Adipocyte (in vitro differentiated cells): ENCODE data around the gene LRRTM4.
"Not testable (repeated sequence)": the region's sequence is repeated elsewhere in the genome, so short reads cannot be mapped to it uniquely, and the experiment has no call there.

Experiments used
- DNase-seq: peaks from one replicate; pipeline ENCODE4 v3.0.0-alpha.2; 2015; ENCODE audit warnings: low read depth
- H3K27me3 ChIP-seq: replicated peaks from 2 replicates; pipeline ENCODE4 v1.7.0; 2013; ENCODE audit warnings: mild to moderate bottlenecking, low read length, moderate library complexity; ENCODE audit not compliant: control insufficient read depth, insufficient read depth
- H3K36me3 ChIP-seq: 2 replicates; pipeline ENCODE4 v1.7.0; 2013; ENCODE audit warnings: low read length, mild to moderate bottlenecking, moderate library complexity; ENCODE audit not compliant: control insufficient read depth, insufficient read depth, severe bottlenecking
- H3K4me1 ChIP-seq: 2 replicates; pipeline ENCODE4 v1.7.0; 2013; ENCODE audit warnings: mild to moderate bottlenecking, low read length, moderate library complexity; ENCODE audit not compliant: control insufficient read depth, insufficient read depth
- H3K4me3 ChIP-seq: 2 replicates; pipeline ENCODE4 v1.7.0; 2013; ENCODE audit warnings: mild to moderate bottlenecking, low read length, moderate library complexity
- H3K9ac ChIP-seq: 2 replicates; pipeline ENCODE4 v1.7.0; 2013; ENCODE audit warnings: mild to moderate bottlenecking, low read length, moderate library complexity
- H3K9me3 ChIP-seq: 2 replicates; pipeline ENCODE4 v1.7.0; 2013; ENCODE audit warnings: mild to moderate bottlenecking, low read length, moderate library complexity; ENCODE audit not compliant: control insufficient read depth

Gene LRRTM4

DNA sequence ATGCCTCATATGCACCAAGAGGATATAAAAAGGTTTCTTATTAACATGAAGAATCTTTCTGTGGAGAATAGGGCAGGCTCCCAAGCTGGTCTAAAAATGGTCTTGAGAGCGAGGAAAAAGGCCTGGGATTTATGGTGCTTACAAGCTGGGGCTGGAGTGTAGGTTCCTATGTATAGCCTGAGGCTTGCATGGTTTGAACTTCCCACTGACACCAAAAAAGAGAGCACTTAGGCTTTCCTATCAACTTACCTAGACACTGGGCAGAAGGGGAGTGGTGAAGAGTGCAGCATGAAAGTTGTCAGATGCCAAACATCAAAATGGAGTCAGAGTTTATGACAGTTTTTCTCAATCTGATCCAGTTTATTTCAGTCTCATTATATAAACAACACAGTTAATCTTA, 784.6 kb downstream of the LRRTM4 start:
- H3K4me1 ChIP-seq = no peaks in the 10 kb centered on the region
- DNase-seq = no peak
- no peaks in the 10 kb centered on the region for H3K27me3 ChIP-seq
- H3K9ac ChIP-seq = no peak overlapping the region
- H3K4me3 ChIP-seq = no peak overlapping the region
- no peaks in the 10 kb centered on the region for H3K36me3 ChIP-seq
- no peaks in the 10 kb centered on the region for H3K9me3 ChIP-seq

DNA sequence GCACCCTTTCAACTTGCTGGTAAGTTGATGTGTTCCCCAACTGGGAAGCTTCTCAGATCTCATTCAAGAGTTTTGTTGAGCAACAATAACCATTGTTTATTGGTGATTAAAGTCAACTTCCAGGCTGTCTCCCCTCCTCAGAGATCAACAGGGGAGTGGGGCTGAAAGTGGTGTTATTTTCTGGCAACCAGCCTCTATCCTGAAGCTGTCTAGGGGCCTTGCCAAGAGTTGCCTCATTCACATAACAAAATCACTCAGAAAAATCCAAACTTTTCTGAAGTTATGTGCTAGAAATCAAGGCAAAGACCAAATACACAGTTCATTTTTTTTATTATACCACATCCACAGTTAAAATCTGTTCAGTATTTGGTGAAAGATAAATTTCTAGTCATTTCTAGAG, 788.4 kb downstream of the LRRTM4 start:
- no peak for DNase-seq
- H3K9me3 ChIP-seq = peaks cover 3% of the 10 kb centered on the region
- no peaks in the 10 kb centered on the region for H3K36me3 ChIP-seq
- H3K4me1 ChIP-seq = no peaks in the 10 kb centered on the region
- no peak overlapping the region for H3K9ac ChIP-seq
- no peaks in the 10 kb centered on the region for H3K27me3 ChIP-seq
- H3K4me3 ChIP-seq = no peak overlapping the region

DNA sequence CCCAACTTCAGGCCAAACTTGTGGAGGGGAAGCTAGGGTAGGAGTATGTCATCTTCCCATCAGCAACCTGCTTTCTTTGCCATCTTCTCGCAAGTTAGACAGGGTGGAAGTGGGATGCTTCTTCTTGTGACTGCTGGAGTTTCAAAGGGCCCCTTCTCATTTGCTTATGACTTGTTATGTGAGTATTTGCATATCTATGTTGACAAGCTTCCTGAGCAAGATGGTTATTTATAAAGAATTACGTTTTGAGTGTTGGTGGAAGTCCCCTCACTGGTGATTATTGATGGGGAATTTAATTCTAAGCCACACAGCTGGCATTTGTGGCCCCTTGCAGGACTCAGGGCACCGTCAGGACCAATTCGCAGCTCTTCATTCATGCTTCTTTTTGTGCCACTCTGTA, 791.0 kb downstream of the LRRTM4 start:
- Histone ChIP-seq H3K4me1 (no peaks in the 10 kb centered on the region), H3K27me3 (no peaks in the 10 kb centered on the region), H3K9ac (no peak overlapping the region), H3K4me3 (no peak overlapping the region), H3K9me3 (peaks cover 3% of the 10 kb centered on the region), H3K36me3 (no peaks in the 10 kb centered on the region)
- no peak for DNase-seq

DNA sequence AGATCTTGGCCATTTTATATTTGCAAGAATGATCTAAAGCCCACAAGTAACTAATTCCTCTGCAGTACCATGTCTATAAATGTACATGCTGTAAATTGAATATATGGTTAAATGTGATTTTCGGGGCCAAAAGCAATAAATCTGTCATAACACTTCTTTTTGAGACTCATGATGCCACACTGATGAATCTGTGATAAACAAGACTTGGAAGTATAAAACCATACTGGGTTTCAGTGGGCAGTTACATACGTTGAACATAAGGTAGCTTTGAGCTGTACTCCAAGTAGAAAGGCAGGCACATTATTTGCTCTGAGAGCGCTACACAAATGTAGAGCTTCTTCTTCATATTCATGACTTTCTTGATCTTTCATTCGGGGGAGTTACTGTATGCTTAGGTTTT, 792.2 kb downstream of the LRRTM4 start:
- DNase-seq = no peak
- no peaks in the 10 kb centered on the region for H3K36me3 ChIP-seq
- no peak overlapping the region for H3K4me3 ChIP-seq
- peaks cover 3% of the 10 kb centered on the region for H3K9me3 ChIP-seq
- H3K4me1 ChIP-seq = no peaks in the 10 kb centered on the region
- no peaks in the 10 kb centered on the region for H3K27me3 ChIP-seq
- no peak overlapping the region for H3K9ac ChIP-seq

DNA sequence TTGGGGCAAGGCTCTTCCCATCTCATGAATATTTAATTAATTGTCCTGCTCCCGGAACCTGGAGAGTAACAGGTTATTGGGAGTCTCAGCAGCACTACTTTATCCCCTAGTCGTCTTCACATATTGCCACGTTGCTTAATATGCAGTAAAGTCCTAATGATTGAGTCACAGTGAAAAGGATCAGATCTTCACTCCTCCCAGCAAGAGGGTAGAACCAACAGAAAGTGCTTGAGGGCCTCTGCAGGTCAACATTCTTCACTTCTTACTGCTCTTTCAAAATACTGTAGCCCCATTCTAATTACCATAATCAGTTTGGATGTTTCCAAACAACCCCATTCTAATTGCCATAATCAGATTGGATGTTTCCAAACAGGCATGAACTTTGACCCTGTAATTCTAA, 801.0 kb downstream of the LRRTM4 start:
- Histone ChIP-seq H3K9ac (no peak overlapping the region), H3K36me3 (no peaks in the 10 kb centered on the region), H3K4me1 (no peaks in the 10 kb centered on the region), H3K9me3 (no peaks in the 10 kb centered on the region), H3K27me3 (no peaks in the 10 kb centered on the region), H3K4me3 (no peak overlapping the region)
- DNase-seq = no peak

DNA sequence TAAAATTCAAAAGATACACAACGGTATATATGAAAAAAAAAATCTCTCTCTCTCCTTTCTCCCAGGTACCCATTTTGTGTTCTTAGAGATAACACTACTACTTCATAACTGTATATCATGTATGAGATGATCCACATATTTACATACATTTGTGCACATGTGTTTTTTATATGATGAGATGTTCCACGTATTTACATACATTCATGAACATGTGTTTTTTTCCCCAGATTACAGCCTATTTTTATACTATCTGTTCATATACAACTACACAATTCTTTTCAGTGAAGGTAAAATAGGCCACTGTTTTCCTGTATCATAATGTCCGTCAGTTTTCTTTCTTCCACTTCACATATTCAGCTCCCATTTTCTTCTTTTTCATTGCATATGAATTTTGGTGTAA, 808.9 kb downstream of the LRRTM4 start:
- no peaks in the 10 kb centered on the region for H3K9me3 ChIP-seq
- H3K9ac ChIP-seq = no peak overlapping the region
- no peaks in the 10 kb centered on the region for H3K36me3 ChIP-seq
- no peak for DNase-seq
- no peaks in the 10 kb centered on the region for H3K4me1 ChIP-seq
- no peak overlapping the region for H3K4me3 ChIP-seq
- no peaks in the 10 kb centered on the region for H3K27me3 ChIP-seq

DNA sequence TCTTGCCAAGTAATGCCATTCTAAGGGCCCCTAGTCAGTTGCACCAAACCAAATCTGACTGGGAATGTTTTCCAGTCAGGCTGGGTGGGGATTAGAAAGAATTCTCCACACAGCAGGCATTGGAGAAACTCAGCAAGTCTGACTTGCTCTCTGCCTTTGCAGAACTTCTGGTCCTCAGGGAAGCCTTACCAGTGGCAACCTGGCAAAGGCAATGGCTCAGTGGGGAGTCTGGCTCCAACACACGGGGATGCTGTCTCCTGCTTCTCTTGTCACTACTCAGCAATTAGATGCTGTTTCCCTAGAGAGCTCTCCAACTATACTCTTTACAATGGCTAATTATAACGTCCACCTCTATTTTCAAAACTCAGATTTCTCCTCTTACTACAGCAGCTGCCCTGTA, 810.7 kb downstream of the LRRTM4 start:
- no peak overlapping the region for H3K4me3 ChIP-seq
- H3K27me3 ChIP-seq = no peaks in the 10 kb centered on the region
- DNase-seq = no peak
- no peak overlapping the region for H3K9ac ChIP-seq
- H3K4me1 ChIP-seq = no peaks in the 10 kb centered on the region
- H3K9me3 ChIP-seq = no peaks in the 10 kb centered on the region
- H3K36me3 ChIP-seq = no peaks in the 10 kb centered on the region

DNA sequence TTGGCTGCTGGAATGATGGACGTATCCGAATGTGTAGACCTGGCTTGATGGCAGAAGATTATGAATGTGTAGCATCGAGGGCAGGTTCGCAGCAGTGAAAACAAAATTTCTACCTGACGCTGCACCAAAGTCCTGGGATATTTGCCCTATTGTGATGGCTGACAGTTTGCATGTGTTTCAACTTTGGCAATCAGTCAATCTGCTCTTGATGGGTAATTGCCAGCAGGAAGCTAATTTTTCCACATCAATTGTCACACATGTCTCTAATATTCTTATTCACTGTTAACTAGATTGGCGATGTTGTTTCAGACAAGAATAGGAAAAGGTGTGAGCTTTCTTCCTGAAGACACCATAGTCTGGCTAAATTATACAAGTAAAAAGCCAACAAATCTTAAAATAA, 821.3 kb downstream of the LRRTM4 start:
- no peak overlapping the region for H3K4me3 ChIP-seq
- H3K4me1 ChIP-seq = no peaks in the 10 kb centered on the region
- H3K9me3 ChIP-seq = no peaks in the 10 kb centered on the region
- H3K27me3 ChIP-seq = no peaks in the 10 kb centered on the region
- no peaks in the 10 kb centered on the region for H3K36me3 ChIP-seq
- H3K9ac ChIP-seq = no peak overlapping the region
- no peak for DNase-seq

DNA sequence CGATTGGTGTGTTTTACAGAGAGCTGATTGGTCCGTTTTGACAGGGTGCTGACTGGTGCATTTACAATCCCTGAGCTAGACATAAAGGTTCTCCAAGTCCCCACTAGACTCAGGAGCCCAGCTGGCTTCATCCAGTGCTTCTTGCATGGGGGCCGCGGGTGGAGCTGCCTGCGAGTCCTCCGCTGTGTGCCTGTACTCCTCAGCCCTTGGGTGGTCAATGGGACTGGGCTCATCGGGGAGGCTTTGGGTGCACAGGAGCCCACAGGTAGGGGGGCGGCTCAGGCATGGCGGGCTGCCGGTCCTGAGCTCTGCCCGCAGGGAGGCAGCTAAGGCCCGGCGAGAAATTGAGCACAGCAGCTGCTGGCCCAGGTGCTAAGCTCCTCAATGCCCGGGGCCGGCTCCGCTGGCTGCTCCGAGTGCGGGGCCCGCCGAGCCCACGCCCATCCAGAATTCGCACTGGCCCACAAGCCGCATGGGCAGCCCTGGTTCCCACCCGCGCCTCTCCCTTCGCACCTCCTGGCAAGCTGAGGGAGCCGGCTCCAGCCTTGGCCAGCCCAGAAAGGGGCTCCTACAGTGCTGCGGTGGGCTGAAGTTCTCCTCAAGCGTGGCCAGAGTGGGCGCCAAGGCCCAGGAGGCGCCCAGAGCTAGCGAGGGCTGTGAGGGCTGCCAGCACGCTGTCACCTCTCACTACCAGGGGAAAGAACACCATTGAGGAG, 824.0 kb downstream of the LRRTM4 start:
- H3K9me3 ChIP-seq, H3K4me1 ChIP-seq, H3K27me3 ChIP-seq, H3K4me3 ChIP-seq, H3K9ac ChIP-seq, DNase-seq, H3K36me3 ChIP-seq: not testable (repeated sequence)
